OCI-LY7 (cell line): ENCODE results near the gene RBCK1. TPM values are rescaled to one million over a fixed set of nuclear protein-coding genes. Genes with fewer than 3 reads are reported as not detected.
A peak's percentile ranks its signal among the peaks of the same experiment; 100 is the strongest.

Experiments
- BruUV-seq: library from RNA; stranded (reverse); fragments of 400-500 nt; replicated peaks from 2 replicates; lab custom pipeline; 2021; lab: Mats Ljungman, UMichigan
- CTCF ChIA-PET: fragments of 300-600 bp; sonication (Branson Sonifier 250); formaldehyde crosslinking; loops from one replicate; lab custom pipeline; 2022; ENCODE audit warnings: antibody characterized with exemption; ENCODE audit not compliant: unreplicated experiment; lab: Charles Lee
- POLR2A ChIA-PET: fragments of 300-600 bp; sonication (Branson Sonifier 250); formaldehyde crosslinking; loops from one replicate; lab custom pipeline; 2022; ENCODE audit warnings: antibody characterized with exemption; lab: Charles Lee
- DNase-seq: peaks from one replicate; pipeline ENCODE4 v3.0.0-alpha.2; 2015; ENCODE audit warnings: low spot score
- H2AFZ ChIP-seq: fragments of 200-600 bp; sonication (generic), shearing (Covaris generic); 2 replicates; pipeline ENCODE4 v1.6.1; 2014; ENCODE audit warnings: mild to moderate bottlenecking, antibody characterized with exemption, low read length, moderate library complexity
- H3K27ac ChIP-seq: fragments of 200-600 bp; sonication (generic); 2 replicates; pipeline ENCODE4 v1.5.1; 2014; ENCODE audit warnings: mixed run types, low read depth, mild to moderate bottlenecking, moderate library complexity, low read length, inconsistent platforms; ENCODE audit not compliant: poor library complexity, severe bottlenecking
- H3K36me3 ChIP-seq: fragments of 200-600 bp; sonication (generic); 2 replicates; pipeline ENCODE4 v1.6.1; 2014; ENCODE audit warnings: mild to moderate bottlenecking, antibody characterized with exemption, low read length, moderate library complexity, mixed read lengths; ENCODE audit not compliant: insufficient read depth
- H3K4me1 ChIP-seq: fragments of 200-600 bp; sonication (generic); 2 replicates; pipeline ENCODE4 v1.5.1; 2014; ENCODE audit warnings: mild to moderate bottlenecking, low read length; ENCODE audit not compliant: insufficient read depth, poor library complexity, severe bottlenecking
- H3K4me2 ChIP-seq: fragments of 200-600 bp; sonication (generic); 2 replicates; pipeline ENCODE4 v1.6.1; 2014; ENCODE audit warnings: mild to moderate bottlenecking, low read length
- H3K4me3 ChIP-seq: fragments of 200-600 bp; sonication (generic); 2 replicates; pipeline ENCODE4 v1.5.1; 2014; ENCODE audit warnings: mild to moderate bottlenecking, low read depth, low read length; ENCODE audit not compliant: poor library complexity, severe bottlenecking
- H3K79me2 ChIP-seq: fragments of 200-600 bp; sonication (generic); 2 replicates; pipeline ENCODE4 v1.6.1; 2016; ENCODE audit warnings: low read depth, mild to moderate bottlenecking, low read length, moderate library complexity, mixed read lengths; ENCODE audit not compliant: insufficient read depth
- H3K9me2 ChIP-seq: fragments of 200-600 bp; sonication (generic); 2 replicates; pipeline ENCODE4 v1.6.1; 2016; ENCODE audit warnings: mild to moderate bottlenecking, low read length, mixed read lengths; ENCODE audit not compliant: insufficient read depth
- H3K9me3 ChIP-seq: fragments of 200-600 bp; sonication (generic); 2 replicates; pipeline ENCODE4 v1.6.1; 2014; ENCODE audit warnings: mild to moderate bottlenecking, mixed run types, low read length, mixed read lengths
- H4K20me1 ChIP-seq: fragments of 200-600 bp; sonication (generic); 2 replicates; pipeline ENCODE4 v1.6.1; 2014; ENCODE audit warnings: mild to moderate bottlenecking, antibody characterized with exemption, low read length, moderate library complexity, mixed read lengths; ENCODE audit not compliant: insufficient read depth
- CTCF ChIP-seq: fragments of 200-600 bp; sonication (generic); conservative IDR thresholded peaks from 2 replicates; pipeline ENCODE4 v1.5.1; 2014; ENCODE audit warnings: mild to moderate bottlenecking, antibody characterized with exemption, low read length, moderate library complexity, mixed read lengths
- EZH2phosphoT487 ChIP-seq: fragments of 200-600 bp; sonication (generic); IDR thresholded peaks from 2 replicates; pipeline ENCODE4 v1.6.1; 2018; ENCODE audit warnings: low read depth, borderline replicate concordance, mild to moderate bottlenecking, mixed run types, antibody characterized with exemption, low read length, moderate library complexity, mixed read lengths
- intact Hi-C: fragments of 100-400 bp; cut with micrococcal nuclease; formaldehyde crosslinking; loops from one replicate; pipeline ENCODE4 v1.10.0; 2022; ENCODE audit not compliant: unreplicated experiment
- total RNA-seq, 2 experiments: library from RNA; depleted of rRNA in 1 of 2; stranded (reverse); fragments of >200 nt in 1 of 2; shearing (Covaris generic) in 1 of 2; gene quantifications; 2 replicates each; pipeline ENCODE4 v1.2.3, GENCODE V29; 2014 to 2022

The RBCK1 gene
- total RNA-seq, 2 experiments from 2014 or later = 82.9 to 140 TPM

- intact Hi-C loops = no loop called here
- Histone ChIP-seq H3K4me2 (no peak overlapping the region; the same call in 1 of the 2 replicates), H3K4me3 (no peak overlapping the region), H3K9me2 (no peaks in the 10 kb centered on the region), H2AFZ (no peak overlapping the region), H3K79me2 (no peaks in the 10 kb centered on the region), H3K36me3 (peaks cover 75% of the 10 kb centered on the region), H3K4me1 (peaks cover 12% of the 10 kb centered on the region), H4K20me1 (no peaks in the 10 kb centered on the region), H3K9me3 (no peaks in the 10 kb centered on the region), H3K27ac (no peak overlapping the region)
- CTCF ChIA-PET = no interaction called here
- DNase-seq = peak; percentile 66
- TF ChIP-seq CTCF (no peak), EZH2phosphoT487 (no peak)
- BruUV-seq = no TSS peak
- POLR2A ChIA-PET = no interaction called here
Measured at GRCh38 chr20:420721-421574, 12.8 kb downstream of the RBCK1 start.

GRCh38 chr20:421685-422250, 13.7 kb downstream of the RBCK1 start:
- Histone ChIP-seq H3K27ac (no peak overlapping the region), H4K20me1 (no peaks in the 10 kb centered on the region), H3K4me3 (no peak overlapping the region), H3K36me3 (peaks cover 76% of the 10 kb centered on the region), H3K4me1 (peaks cover 12% of the 10 kb centered on the region), H3K4me2 (no peak overlapping the region), H3K9me3 (no peaks in the 10 kb centered on the region), H3K79me2 (no peaks in the 10 kb centered on the region), H3K9me2 (no peaks in the 10 kb centered on the region), H2AFZ (no peak overlapping the region)
- CTCF ChIA-PET = no interaction called here
- intact Hi-C loops = no loop called here
- BruUV-seq = no TSS peak
- no peak for DNase-seq
- POLR2A ChIA-PET = interaction anchor here (0.6 to 0.7 kb wide), 2 partner anchors 19 to 809 kb away, joined by 3 read pairs; no protein-coding TSS in a partner anchor
- TF ChIP-seq CTCF (no peak), EZH2phosphoT487 (no peak)

- POLR2A ChIA-PET = interaction anchor here (0.6 kb wide), 1 partner anchor 65 kb away, joined by 7 read pairs; no protein-coding TSS in a partner anchor
- no peaks in the 10 kb centered on the region for H3K79me2 ChIP-seq
- no peaks in the 10 kb centered on the region for H3K9me2 ChIP-seq
- H4K20me1 ChIP-seq = no peaks in the 10 kb centered on the region
- CTCF ChIA-PET = no interaction called here
- intact Hi-C loops = no loop called here
- TF ChIP-seq EZH2phosphoT487 = no peak
- no peak for TF ChIP-seq CTCF
- no peaks in the 10 kb centered on the region for H3K9me3 ChIP-seq
- H3K36me3 ChIP-seq = peaks cover 72% of the 10 kb centered on the region
- H3K4me2 ChIP-seq = no peak overlapping the region
- no peak overlapping the region for H2AFZ ChIP-seq
- H3K4me3 ChIP-seq = no peak overlapping the region
- no peak overlapping the region for H3K27ac ChIP-seq
- no peak for DNase-seq
- no TSS peak for BruUV-seq
- no peaks in the 10 kb centered on the region for H3K4me1 ChIP-seq
Measured at GRCh38 chr20:426566-426965, 18.5 kb downstream of the RBCK1 start.
